RWPE2 (cell line): ENCODE measurements around the gene TANC1.

ENCODE experiments used
- ATAC-seq: fragments of 200-7000 bp; cut with Tn5 transposase; 3 replicates; pipeline ENCODE4 v1.9.1; 2021; ENCODE audit warnings: low read depth
- DNase-seq: peaks from one replicate; pipeline ENCODE4 v3.0.0-alpha.2; 2020; ENCODE audit warnings: low spot score
- H3K27ac ChIP-seq: fragments of 450-650 bp; 2 replicates; pipeline ENCODE4 v1.5.1; 2017; ENCODE audit warnings: mild to moderate bottlenecking; ENCODE audit not compliant: poor library complexity, severe bottlenecking
- H3K27me3 ChIP-seq: fragments of 250-450 bp; sonication (Bioruptor Pico); 2 replicates; pipeline ENCODE4 v1.5.1; 2021; ENCODE audit warnings: mild to moderate bottlenecking, moderate library complexity; ENCODE audit not compliant: insufficient read depth, poor library complexity, severe bottlenecking
- H3K36me3 ChIP-seq: fragments of 250-450 bp; sonication (Bioruptor Pico); 2 replicates; pipeline ENCODE4 v1.5.1; 2020; ENCODE audit warnings: low read depth, mild to moderate bottlenecking, moderate library complexity
- H3K4me1 ChIP-seq: fragments of 250-450 bp; sonication (Bioruptor Pico); 2 replicates; pipeline ENCODE4 v1.5.1; 2021; ENCODE audit warnings: mild to moderate bottlenecking, moderate library complexity; ENCODE audit not compliant: insufficient read depth, poor library complexity, severe bottlenecking
- H3K4me3 ChIP-seq: fragments of 250-450 bp; sonication (Bioruptor Pico); 2 replicates; pipeline ENCODE4 v1.5.1; 2021; ENCODE audit warnings: mild to moderate bottlenecking, moderate library complexity; ENCODE audit not compliant: severe bottlenecking
- H3K9me3 ChIP-seq: fragments of 250-450 bp; sonication (Bioruptor Pico); 2 replicates; pipeline ENCODE4 v1.5.1; 2021; ENCODE audit warnings: mild to moderate bottlenecking, moderate library complexity; ENCODE audit not compliant: severe bottlenecking
- CTCF ChIP-seq: fragments of 450-650 bp; IDR thresholded peaks from one replicate; pipeline ENCODE4 v1.5.1; 2017; ENCODE audit warnings: mild to moderate bottlenecking, moderate library complexity; ENCODE audit not compliant: poor library complexity, severe bottlenecking

Gene TANC1

GRCh38 chr2:159126432-159127022 is 158.1 kb downstream of the TANC1 start:
- ATAC-seq: no peak
- no peak overlapping the region for H3K4me3 ChIP-seq
- no peak for DNase-seq
- H3K4me1 ChIP-seq: peaks cover 33% of the 10 kb centered on the region
- no peaks in the 10 kb centered on the region for H3K27me3 ChIP-seq
- no peaks in the 10 kb centered on the region for H3K9me3 ChIP-seq
- no peak for TF ChIP-seq CTCF
- no peak overlapping the region for H3K27ac ChIP-seq
- H3K36me3 ChIP-seq: 0 out of 2 replicates have a peak, but pooled peaks cover 3% of the 10 kb centered on the region

- DNase-seq: no peak
- no peaks in the 10 kb centered on the region for H3K9me3 ChIP-seq
- H3K4me3 ChIP-seq: no peak overlapping the region
- peaks cover 42% of the 10 kb centered on the region for H3K4me1 ChIP-seq
- 0 out of 2 replicates have a peak, but pooled peaks cover 3% of the 10 kb centered on the region for H3K36me3 ChIP-seq
- TF ChIP-seq CTCF: no peak
- H3K27me3 ChIP-seq: no peaks in the 10 kb centered on the region
- ATAC-seq: no peak
- no peak overlapping the region for H3K27ac ChIP-seq
These were observed 159.8 kb downstream of the TANC1 start for GRCh38 chr2:159128191-159128590.

GRCh38 chr2:159129269-159129668 is 160.8 kb downstream of the TANC1 start:
- Histone ChIP-seq H3K4me3 (no peak overlapping the region), H3K4me1 (peaks cover 32% of the 10 kb centered on the region), H3K27ac (no peak overlapping the region), H3K36me3 (0 out of 2 replicates have a peak, but pooled peaks cover 3% of the 10 kb centered on the region), H3K27me3 (no peaks in the 10 kb centered on the region), H3K9me3 (no peaks in the 10 kb centered on the region)
- DNase-seq (no peak), ATAC-seq (no peak)
- TF ChIP-seq CTCF: no peak

GRCh38 chr2:159129824-159130223 is 161.4 kb downstream of the TANC1 start:
- H3K9me3 ChIP-seq: no peaks in the 10 kb centered on the region
- 0 out of 2 replicates have a peak, but pooled peaks cover 3% of the 10 kb centered on the region for H3K36me3 ChIP-seq
- H3K27me3 ChIP-seq: no peaks in the 10 kb centered on the region
- H3K4me1 ChIP-seq: peaks cover 26% of the 10 kb centered on the region
- no peak overlapping the region for H3K27ac ChIP-seq
- DNase-seq (no peak), ATAC-seq (no peak)
- no peak for TF ChIP-seq CTCF
- no peak overlapping the region for H3K4me3 ChIP-seq

GRCh38 chr2:159130302-159130701 is 161.9 kb downstream of the TANC1 start:
- no peak for DNase-seq
- 0 out of 2 replicates have a peak, but pooled peaks cover 3% of the 10 kb centered on the region for H3K36me3 ChIP-seq
- H3K27me3 ChIP-seq: no peaks in the 10 kb centered on the region
- no peaks in the 10 kb centered on the region for H3K9me3 ChIP-seq
- H3K27ac ChIP-seq: no peak overlapping the region
- no peak for ATAC-seq
- TF ChIP-seq CTCF: no peak
- H3K4me3 ChIP-seq: no peak overlapping the region
- peaks cover 24% of the 10 kb centered on the region for H3K4me1 ChIP-seq
